OCI-LY1 (cell line): ENCODE results near the gene LRRC1.

Source experiments
- H2AFZ ChIP-seq: fragments of 200-600 bp; sonication (generic), shearing (Covaris generic); 2 replicates; pipeline ENCODE4 v1.6.0; 2014; ENCODE audit warnings: antibody characterized with exemption, mild to moderate bottlenecking, low read length
- H3F3A ChIP-seq: fragments of 200-600 bp; sonication (generic), shearing (Covaris generic); 2 replicates; pipeline ENCODE4 v1.6.0; 2014; ENCODE audit warnings: mild to moderate bottlenecking, antibody characterized with exemption, low read length, moderate library complexity; ENCODE audit not compliant: insufficient read depth
- H3K27ac ChIP-seq: fragments of 200-600 bp; sonication (generic); 2 replicates; pipeline ENCODE4 v1.5.1; 2014; ENCODE audit warnings: low read length, mixed run types, mild to moderate bottlenecking, low read depth; ENCODE audit not compliant: poor library complexity, severe bottlenecking
- H3K27me3 ChIP-seq: fragments of 200-600 bp; sonication (generic); 2 replicates; pipeline ENCODE4 v1.6.0; 2014; ENCODE audit warnings: antibody characterized with exemption, mild to moderate bottlenecking, low read length, moderate library complexity; ENCODE audit not compliant: insufficient read depth
- H3K36me3 ChIP-seq: fragments of 200-600 bp; sonication (generic); 2 replicates; pipeline ENCODE4 v1.6.1; 2014; ENCODE audit warnings: mild to moderate bottlenecking, antibody characterized with exemption, low read length, moderate library complexity, mixed read lengths; ENCODE audit not compliant: insufficient read depth
- H3K4me1 ChIP-seq: fragments of 200-600 bp; sonication (generic); 2 replicates; pipeline ENCODE4 v1.5.1; 2014; ENCODE audit warnings: mild to moderate bottlenecking, low read length, moderate library complexity; ENCODE audit not compliant: insufficient read depth, severe bottlenecking
- H3K4me2 ChIP-seq: fragments of 200-600 bp; sonication (generic), shearing (Covaris generic); 2 replicates; pipeline ENCODE4 v1.6.1; 2014; ENCODE audit warnings: low read length
- H3K4me3 ChIP-seq: fragments of 200-600 bp; sonication (generic); 2 replicates; pipeline ENCODE4 v1.5.1; 2014; ENCODE audit warnings: low read length, low read depth, mild to moderate bottlenecking, mixed read lengths; ENCODE audit not compliant: poor library complexity, severe bottlenecking
- H3K79me2 ChIP-seq: fragments of 200-600 bp; shearing (Covaris generic); 2 replicates; pipeline ENCODE4 v1.6.1; 2016; ENCODE audit warnings: mixed run types, low read length, mixed read lengths; ENCODE audit not compliant: insufficient read depth
- H3K9ac ChIP-seq: fragments of 200-600 bp; sonication (generic), shearing (Covaris generic); 2 replicates; pipeline ENCODE4 v1.6.1; 2014; ENCODE audit warnings: mild to moderate bottlenecking, low read length, mixed read lengths
- H3K9me2 ChIP-seq: fragments of 200-600 bp; sonication (generic), shearing (Covaris generic); 2 replicates; pipeline ENCODE4 v1.6.1; 2014; ENCODE audit warnings: low read depth, mild to moderate bottlenecking, low read length, mixed read lengths
- H3K9me3 ChIP-seq: fragments of 200-600 bp; shearing (Covaris generic); 2 replicates; pipeline ENCODE4 v1.6.1; 2014; ENCODE audit warnings: low read length, mixed read lengths
- H4K20me1 ChIP-seq: fragments of 200-600 bp; sonication (generic), shearing (Covaris generic); 2 replicates; pipeline ENCODE4 v1.6.0; 2016; ENCODE audit warnings: mild to moderate bottlenecking, low read length; ENCODE audit not compliant: insufficient read depth
- CTCF ChIP-seq: fragments of 200-600 bp; sonication (generic), shearing (Covaris generic); IDR thresholded peaks from 2 replicates; pipeline ENCODE4 v1.5.1; 2017; ENCODE audit warnings: mild to moderate bottlenecking, antibody characterized with exemption, low read length, moderate library complexity, mixed read lengths
- EZH2 ChIP-seq: fragments of 200-600 bp; sonication (generic), shearing (Covaris generic); IDR thresholded peaks from 2 replicates; pipeline ENCODE4 v1.8.0; 2017; ENCODE audit warnings: borderline replicate concordance, mixed run types, mild to moderate bottlenecking, antibody characterized with exemption, low read length, moderate library complexity, mixed read lengths

The LRRC1 gene

GRCh38 chr6:53926505-53926904 is 131.7 kb downstream of the LRRC1 start:
- TF ChIP-seq CTCF = no peak
- TF ChIP-seq EZH2 = no peak

GRCh38 chr6:53928641-53929040 is 133.8 kb downstream of the LRRC1 start:
- Histone ChIP-seq H3K9ac (no peak overlapping the region), H3K9me3 (no peaks in the 10 kb centered on the region), H2AFZ (no peak overlapping the region), H3K4me3 (no peak overlapping the region), H3K27ac (no peak overlapping the region), H4K20me1 (no peaks in the 10 kb centered on the region), H3K27me3 (no peaks in the 10 kb centered on the region), H3F3A (no peaks in the 10 kb centered on the region), H3K9me2 (no peaks in the 10 kb centered on the region), H3K4me1 (no peaks in the 10 kb centered on the region), H3K79me2 (no peaks in the 10 kb centered on the region), H3K4me2 (no peak overlapping the region), H3K36me3 (no peaks in the 10 kb centered on the region)
- TF ChIP-seq EZH2 (no peak), CTCF (no peak)

More at GRCh38 chr6:53926505-53926904, 131.7 kb downstream of the LRRC1 start:
- H3K4me1 ChIP-seq = no peaks in the 10 kb centered on the region
- no peaks in the 10 kb centered on the region for H3K79me2 ChIP-seq
- no peaks in the 10 kb centered on the region for H3K9me3 ChIP-seq
- no peak overlapping the region for H3K4me2 ChIP-seq
- H3K36me3 ChIP-seq = no peaks in the 10 kb centered on the region
- no peaks in the 10 kb centered on the region for H3F3A ChIP-seq
- no peaks in the 10 kb centered on the region for H3K27me3 ChIP-seq
- H3K9ac ChIP-seq = no peak overlapping the region
- H3K27ac ChIP-seq = no peak overlapping the region
- no peaks in the 10 kb centered on the region for H4K20me1 ChIP-seq
- H2AFZ ChIP-seq = no peak overlapping the region
- H3K4me3 ChIP-seq = no peak overlapping the region
- H3K9me2 ChIP-seq = no peaks in the 10 kb centered on the region

GRCh38 chr6:53929041-53929820 is 134.4 kb downstream of the LRRC1 start:
- no peak for TF ChIP-seq EZH2
- Histone ChIP-seq H3K36me3 (no peaks in the 10 kb centered on the region), H3K4me2 (no peak overlapping the region)

GRCh38 chr6:53929821-53930120 is 135.0 kb downstream of the LRRC1 start:
- TF ChIP-seq CTCF (no peak), EZH2 (no peak)
- no peaks in the 10 kb centered on the region for H3K9me2 ChIP-seq
- H3K9ac ChIP-seq = no peak overlapping the region
- no peaks in the 10 kb centered on the region for H3F3A ChIP-seq
- no peak overlapping the region for H3K4me2 ChIP-seq
- no peaks in the 10 kb centered on the region for H3K36me3 ChIP-seq
- H3K9me3 ChIP-seq = no peaks in the 10 kb centered on the region
- no peak overlapping the region for H3K27ac ChIP-seq
- H3K79me2 ChIP-seq = no peaks in the 10 kb centered on the region
- no peaks in the 10 kb centered on the region for H4K20me1 ChIP-seq
- H3K4me1 ChIP-seq = no peaks in the 10 kb centered on the region
- H3K27me3 ChIP-seq = no peaks in the 10 kb centered on the region
- no peak overlapping the region for H2AFZ ChIP-seq
- H3K4me3 ChIP-seq = no peak overlapping the region

More at GRCh38 chr6:53929041-53929820, 134.4 kb downstream of the LRRC1 start:
- no peaks in the 10 kb centered on the region for H4K20me1 ChIP-seq
- no peaks in the 10 kb centered on the region for H3K4me1 ChIP-seq
- H3K9ac ChIP-seq = no peak overlapping the region
- H3K79me2 ChIP-seq = no peaks in the 10 kb centered on the region
- H2AFZ ChIP-seq = no peak overlapping the region
- H3K27me3 ChIP-seq = no peaks in the 10 kb centered on the region
- no peak overlapping the region for H3K4me3 ChIP-seq
- no peaks in the 10 kb centered on the region for H3K9me2 ChIP-seq
- no peaks in the 10 kb centered on the region for H3F3A ChIP-seq
- no peaks in the 10 kb centered on the region for H3K9me3 ChIP-seq
- no peak overlapping the region for H3K27ac ChIP-seq
